ENCODE results near the gene ARMH4.

Gene ARMH4

GRCh38 chr14:58107947-58108552 is 44.0 kb downstream of the ARMH4 start:
- in situ Hi-C loops (cut with HindIII; ENCODE audit: low pct_ligation_motif_present, low pct_unique_long_range_greater_than_20kb, low sequenced_read_pairs): no loop called here
- peak; percentile 62 for DNase-seq

GRCh38 chr14:58107041-58107440 is 45.0 kb downstream of the ARMH4 start:
- in situ Hi-C loops (cut with HindIII; ENCODE audit: low pct_ligation_motif_present, low pct_unique_long_range_greater_than_20kb, low sequenced_read_pairs): no loop called here
- DNase-seq: no peak

GRCh38 chr14:58106446-58106845 is 45.6 kb downstream of the ARMH4 start:
- no peak for DNase-seq
- in situ Hi-C loops (cut with HindIII; ENCODE audit: low pct_ligation_motif_present, low pct_unique_long_range_greater_than_20kb, low sequenced_read_pairs): no loop called here

- no peak for DNase-seq
- in situ Hi-C loops (cut with HindIII; ENCODE audit: low pct_ligation_motif_present, low pct_unique_long_range_greater_than_20kb, low sequenced_read_pairs): no loop called here
Measured at GRCh38 chr14:58104808-58105207, 47.2 kb downstream of the ARMH4 start.

GRCh38 chr14:58100735-58101368 is 51.2 kb downstream of the ARMH4 start:
- in situ Hi-C loops (cut with HindIII; ENCODE audit: low pct_ligation_motif_present, low pct_unique_long_range_greater_than_20kb, low sequenced_read_pairs): no loop called here

GRCh38 chr14:58099682-58100081 is 52.3 kb downstream of the ARMH4 start:
- no peak for DNase-seq
- in situ Hi-C loops (cut with HindIII; ENCODE audit: low pct_ligation_motif_present, low pct_unique_long_range_greater_than_20kb, low sequenced_read_pairs): no loop called here

More at GRCh38 chr14:58100735-58101368, 51.2 kb downstream of the ARMH4 start:
- no peak for DNase-seq

- in situ Hi-C loops (cut with HindIII; ENCODE audit: low pct_ligation_motif_present, low pct_unique_long_range_greater_than_20kb, low sequenced_read_pairs): no loop called here
- DNase-seq: no peak
Measured at GRCh38 chr14:58098507-58098906, 53.5 kb downstream of the ARMH4 start.

GRCh38 chr14:58096731-58097130 is 55.3 kb downstream of the ARMH4 start:
- in situ Hi-C loops (cut with HindIII; ENCODE audit: low pct_ligation_motif_present, low pct_unique_long_range_greater_than_20kb, low sequenced_read_pairs): no loop called here
- DNase-seq: no peak

GRCh38 chr14:58091883-58092630 is 60.0 kb downstream of the ARMH4 start:
- DNase-seq: no peak
- in situ Hi-C loops (cut with HindIII; ENCODE audit: low pct_ligation_motif_present, low pct_unique_long_range_greater_than_20kb, low sequenced_read_pairs): no loop called here

GRCh38 chr14:58089612-58090011 is 62.4 kb downstream of the ARMH4 start:
- in situ Hi-C loops (cut with HindIII; ENCODE audit: low pct_ligation_motif_present, low pct_unique_long_range_greater_than_20kb, low sequenced_read_pairs): no loop called here
- no peak for DNase-seq

GRCh38 chr14:58088961-58089360 is 63.1 kb downstream of the ARMH4 start:
- in situ Hi-C loops (cut with HindIII; ENCODE audit: low pct_ligation_motif_present, low pct_unique_long_range_greater_than_20kb, low sequenced_read_pairs): no loop called here

GRCh38 chr14:58085877-58086276 is 66.1 kb downstream of the ARMH4 start:
- no peak for DNase-seq
- in situ Hi-C loops (cut with HindIII; ENCODE audit: low pct_ligation_motif_present, low pct_unique_long_range_greater_than_20kb, low sequenced_read_pairs): no loop called here

More at GRCh38 chr14:58088961-58089360, 63.1 kb downstream of the ARMH4 start:
- no peak for DNase-seq

- DNase-seq: peak; percentile 87
- in situ Hi-C loops (cut with HindIII; ENCODE audit: low pct_ligation_motif_present, low pct_unique_long_range_greater_than_20kb, low sequenced_read_pairs): no loop called here
Measured at GRCh38 chr14:58082491-58083098, 69.4 kb downstream of the ARMH4 start.

GRCh38 chr14:58082011-58082410 is 70.0 kb downstream of the ARMH4 start:
- in situ Hi-C loops (cut with HindIII; ENCODE audit: low pct_ligation_motif_present, low pct_unique_long_range_greater_than_20kb, low sequenced_read_pairs): no loop called here
- peak; percentile 19 for DNase-seq

GRCh38 chr14:58078471-58078870 is 73.5 kb downstream of the ARMH4 start:
- in situ Hi-C loops (cut with HindIII; ENCODE audit: low pct_ligation_motif_present, low pct_unique_long_range_greater_than_20kb, low sequenced_read_pairs): no loop called here
- no peak for DNase-seq

GRCh38 chr14:58078068-58078467 is 73.9 kb downstream of the ARMH4 start:
- peak; percentile 88 for DNase-seq
- in situ Hi-C loops (cut with HindIII; ENCODE audit: low pct_ligation_motif_present, low pct_unique_long_range_greater_than_20kb, low sequenced_read_pairs): no loop called here

GRCh38 chr14:58077621-58078020 is 74.4 kb downstream of the ARMH4 start:
- peak; percentile 83 for DNase-seq
- in situ Hi-C loops (cut with HindIII; ENCODE audit: low pct_ligation_motif_present, low pct_unique_long_range_greater_than_20kb, low sequenced_read_pairs): no loop called here

- DNase-seq: no peak
- in situ Hi-C loops (cut with HindIII; ENCODE audit: low pct_ligation_motif_present, low pct_unique_long_range_greater_than_20kb, low sequenced_read_pairs): no loop called here
Measured at GRCh38 chr14:58073516-58073915, 78.5 kb downstream of the ARMH4 start.

GRCh38 chr14:58072288-58073071 is 79.5 kb downstream of the ARMH4 start:
- peak; percentile 80 for DNase-seq
- in situ Hi-C loops (cut with HindIII; ENCODE audit: low pct_ligation_motif_present, low pct_unique_long_range_greater_than_20kb, low sequenced_read_pairs): no loop called here
